ENCODE measurements around the gene TMEM178B.

DNA sequence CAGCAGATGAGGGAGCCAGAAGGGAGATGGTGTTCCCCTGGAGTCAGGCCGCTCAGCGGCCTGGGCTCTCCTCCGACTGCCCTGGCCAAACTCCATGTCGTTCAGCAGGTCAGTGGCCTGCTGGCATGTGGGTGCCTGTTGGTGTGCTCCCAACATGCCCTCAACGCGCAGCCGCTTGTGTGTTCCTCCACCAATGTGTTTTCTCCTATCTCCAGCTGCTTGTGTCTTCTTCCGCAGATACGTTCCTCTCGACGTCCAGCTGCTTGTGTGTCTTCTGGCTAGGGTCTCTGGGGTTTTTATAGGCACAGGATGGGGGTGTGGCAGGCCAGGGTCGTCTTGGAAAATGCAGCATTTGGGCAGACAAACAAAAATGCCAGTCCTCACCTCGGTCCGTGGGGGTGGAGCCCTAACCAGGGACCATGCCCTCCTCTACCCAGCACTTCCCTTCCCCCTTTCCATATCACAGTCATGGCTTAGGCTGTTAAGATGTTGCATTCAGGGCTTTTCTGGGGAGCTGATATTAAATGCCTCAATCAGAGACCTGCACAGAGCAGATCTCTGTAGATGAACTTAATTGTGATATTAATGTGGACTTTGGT, 111.6 kb downstream of the TMEM178B start:
- TF ChIP-seq, protein P1, sequence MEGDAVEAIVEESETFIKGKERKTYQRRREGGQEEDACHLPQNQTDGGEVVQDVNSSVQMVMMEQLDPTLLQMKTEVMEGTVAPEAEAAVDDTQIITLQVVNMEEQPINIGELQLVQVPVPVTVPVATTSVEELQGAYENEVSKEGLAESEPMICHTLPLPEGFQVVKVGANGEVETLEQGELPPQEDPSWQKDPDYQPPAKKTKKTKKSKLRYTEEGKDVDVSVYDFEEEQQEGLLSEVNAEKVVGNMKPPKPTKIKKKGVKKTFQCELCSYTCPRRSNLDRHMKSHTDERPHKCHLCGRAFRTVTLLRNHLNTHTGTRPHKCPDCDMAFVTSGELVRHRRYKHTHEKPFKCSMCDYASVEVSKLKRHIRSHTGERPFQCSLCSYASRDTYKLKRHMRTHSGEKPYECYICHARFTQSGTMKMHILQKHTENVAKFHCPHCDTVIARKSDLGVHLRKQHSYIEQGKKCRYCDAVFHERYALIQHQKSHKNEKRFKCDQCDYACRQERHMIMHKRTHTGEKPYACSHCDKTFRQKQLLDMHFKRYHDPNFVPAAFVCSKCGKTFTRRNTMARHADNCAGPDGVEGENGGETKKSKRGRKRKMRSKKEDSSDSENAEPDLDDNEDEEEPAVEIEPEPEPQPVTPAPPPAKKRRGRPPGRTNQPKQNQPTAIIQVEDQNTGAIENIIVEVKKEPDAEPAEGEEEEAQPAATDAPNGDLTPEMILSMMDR (IDR thresholded peaks at IDR 0.05; ENCODE audit: insufficient read depth, low read length), result no peak
- TF ChIP-seq POLR2AphosphoS5 (IDR thresholded peaks at IDR 0.05; ENCODE audit: low read depth) (no peak), REST (IDR thresholded peaks at IDR 0.05; ENCODE audit: insufficient replicate concordance, low read depth) (no peak), SPI1 (IDR thresholded peaks at IDR 0.05; ENCODE audit: borderline replicate concordance, low read depth) (no peak), GABPA (IDR thresholded peaks at IDR 0.05; ENCODE audit: low read depth) (no peak)
